Measurements from ENCODE around the gene BHLHA9. TPM values are rescaled to one million over a fixed set of nuclear protein-coding genes. Genes with fewer than 3 reads are reported as not detected.
A peak's percentile ranks its signal among the peaks of the same experiment; 100 is the strongest.

BHLHA9 gene
- total and polyA plus RNA-seq, 2 of the 8 experiments (the other 6 are each of a cell fraction or from before 2014, with no cell fraction given), result 0.29 to 0.34 TPM

GRCh38 chr17:1229349-1229899 is 40.8 kb upstream of the BHLHA9 start:
- Histone ChIP-seq H3K27ac (ENCODE audit: low read depth, low read length) (no peak overlapping the region), H3K4ac (replicated peaks; ENCODE audit: insufficient read length, low read depth, low read length) (no peak overlapping the region), H3K9me3 (ENCODE audit: insufficient read depth in 2 of 2, low read depth in 1 of 2, low read length in 1 of 2) (peaks cover 0 to 3% of the 10 kb centered on the region in 2 experiments; a peak in 1 of 4 replicates), H2BK12ac (ENCODE audit: low read depth, low read length) (no peak overlapping the region), H2BK120ac (replicated peaks; ENCODE audit: low read depth, low read length) (no peak overlapping the region), H3K14ac (ENCODE audit: insufficient read length) (no peak overlapping the region), H3K27me3 (replicated peaks in 1 of 4; ENCODE audit: control insufficient read depth in 3 of 4, extremely low read depth in 1 of 4, insufficient read depth in 3 of 4, low read length in 3 of 4) (peaks cover 47 to 61% (median 57%) of the 10 kb centered on the region in 4 experiments), H4K8ac (ENCODE audit: extremely low read depth, insufficient read depth, low read length) (0 out of 2 replicates have a peak overlapping the region, but pooled peaks have one; percentile 35), H3K23me2 (ENCODE audit: low read depth, low read length) (peaks cover 3% of the 10 kb centered on the region), H3K79me1 (ENCODE audit: low read depth, low read length) (no peaks in the 10 kb centered on the region), H3K4me1 (replicated peaks in 1 of 4; ENCODE audit: control insufficient read depth in 3 of 4, insufficient read depth in 4 of 4, low read length in 3 of 4) (peaks cover 0 to 4% (median 0%) of the 10 kb centered on the region in 4 experiments; a peak in 3 of 7 replicates), H2BK15ac (ENCODE audit: low read length) (no peak overlapping the region), H3K23ac (ENCODE audit: insufficient read length) (no peak overlapping the region), H4K91ac (replicated peaks; ENCODE audit: insufficient read length, low read length) (no peak overlapping the region), H2BK20ac (ENCODE audit: low read length) (no peak overlapping the region), H3K9ac (replicated peaks in 1 of 4; ENCODE audit: extremely low read depth in 1 of 4, low read depth in 3 of 4, low read length in 3 of 4) (no peak overlapping the region), H3K4me3 (ENCODE audit: extremely low read depth in 1 of 4, insufficient read depth in 2 of 4, low read depth in 3 of 4, low read length in 4 of 4) (peak overlapping the region; percentile 38 to 65 (median 42)), H4K20me1 (replicated peaks in 1 of 2; ENCODE audit: control insufficient read depth in 1 of 2, insufficient read depth in 2 of 2, low read length in 2 of 2) (peaks cover 0 to 7% of the 10 kb centered on the region in 2 experiments), H4K5ac (ENCODE audit: insufficient read length, low read depth, low read length) (no peak overlapping the region), H3K79me2 (ENCODE audit: control insufficient read depth in 1 of 2, insufficient read depth in 2 of 2, low read length in 2 of 2) (peaks cover 0 to 3% of the 10 kb centered on the region in 2 experiments; a peak in 1 of 4 replicates), H2AK5ac (ENCODE audit: low read depth, low read length) (no peak overlapping the region), H3K56ac (replicated peaks; ENCODE audit: insufficient read length, low read depth, low read length) (no peak overlapping the region), H3K4me2 (ENCODE audit: insufficient read depth in 1 of 2, low read depth in 2 of 2, low read length in 2 of 2) (peak overlapping the region; percentile 59 to 90), H2BK5ac (ENCODE audit: low read depth, low read length) (no peak overlapping the region), H3K18ac (ENCODE audit: extremely low read depth, low read length) (no peak overlapping the region), H2AFZ (ENCODE audit: low read length) (no peak overlapping the region; the same call in 1 of the 2 replicates), H3K36me3 (ENCODE audit: control insufficient read depth in 2 of 4, insufficient read depth in 4 of 4, low read length in 3 of 4) (peaks cover 0 to 11% (median 0%) of the 10 kb centered on the region in 4 experiments; a peak in 1 of 8 replicates)
- ChIA-PET CTCF (ENCODE audit: partially characterized antibody) (interaction anchor here (1.2 kb wide), 1 partner anchor 22 kb away, joined by 3 read pairs; no protein-coding TSS in a partner anchor), POLR2A (ENCODE audit: partially characterized antibody) (no interaction called here)
- 2% methylated on average over 36 of the region's 74 CpGs; no CpG with 5 or more reads in 1 of the 2 experiments for WGBS, 2 experiments (ENCODE audit: extremely low coverage in 1 of 2, insufficient coverage in 1 of 2, insufficient read length in 1 of 2, insufficient replicate concordance in 2 of 2, low coverage in 1 of 2, low lambda C conversion rate in 2 of 2, missing lambda C conversion rate in 1 of 2)
- FAIRE-seq (no peak), DNase-seq (ENCODE audit: low read depth in 1 of 2, low spot score in 2 of 2) (peak in 1 of 2 experiments; percentile 66)
- TF ChIP-seq USF2 (IDR thresholded peaks at IDR 0.05; ENCODE audit: low read length) (no peak), SUZ12 (IDR thresholded peaks at IDR 0.05; ENCODE audit: low read length) (peak; percentile 81), EZH2 (IDR thresholded peaks at IDR 0.05; ENCODE audit: low read depth, low read length, severe bottlenecking) (peak; percentile 61), KDM4A (IDR thresholded peaks at IDR 0.05; ENCODE audit: low read depth, low read length, severe bottlenecking) (peak; percentile 62), E2F6 (IDR thresholded peaks at IDR 0.05) (0 out of 2 replicates have a peak, but pooled peaks have one; percentile 23), BRCA1 (IDR thresholded peaks at IDR 0.05; ENCODE audit: low read depth, low read length) (no peak), PHF8 (conservative IDR thresholded peaks at IDR 0.05; ENCODE audit: low read depth, low read length) (no peak), SIX5 (IDR thresholded peaks at IDR 0.05; ENCODE audit: low read depth, low read length) (no peak), ZNF274 (IDR thresholded peaks at IDR 0.05; ENCODE audit: borderline replicate concordance, extremely low read depth, low read length) (no peak), CREB1 (IDR thresholded peaks at IDR 0.05) (no peak), CHD1 (IDR thresholded peaks at IDR 0.05; ENCODE audit: low read depth, low read length) (no peak)
